AG09309 (cell line): ENCODE results near the gene FGF11.
"Not testable (repeated sequence)": the region's sequence is repeated elsewhere in the genome, so short reads cannot be mapped to it uniquely, and the experiment has no call there.

Source experiments
- DNase-seq: peaks from one replicate; pipeline ENCODE4 v3.0.0-alpha.2; 2010; ENCODE audit warnings: low read depth
- H3K4me3 ChIP-seq: 2 replicates; pipeline ENCODE4 v1.5.1; 2011; ENCODE audit warnings: mild to moderate bottlenecking, low read depth, low read length, moderate library complexity; ENCODE audit not compliant: control insufficient read depth
- TF ChIP-seq, protein P1 (sequence below): IDR thresholded peaks from 2 replicates; pipeline ENCODE4 v1.5.1; 2011; ENCODE audit warnings: mild to moderate bottlenecking, low read depth, low read length, inconsistent platforms; ENCODE audit not compliant: insufficient read depth, control insufficient read depth; ENCODE audit errors: missing control alignments

The FGF11 gene

DNA sequence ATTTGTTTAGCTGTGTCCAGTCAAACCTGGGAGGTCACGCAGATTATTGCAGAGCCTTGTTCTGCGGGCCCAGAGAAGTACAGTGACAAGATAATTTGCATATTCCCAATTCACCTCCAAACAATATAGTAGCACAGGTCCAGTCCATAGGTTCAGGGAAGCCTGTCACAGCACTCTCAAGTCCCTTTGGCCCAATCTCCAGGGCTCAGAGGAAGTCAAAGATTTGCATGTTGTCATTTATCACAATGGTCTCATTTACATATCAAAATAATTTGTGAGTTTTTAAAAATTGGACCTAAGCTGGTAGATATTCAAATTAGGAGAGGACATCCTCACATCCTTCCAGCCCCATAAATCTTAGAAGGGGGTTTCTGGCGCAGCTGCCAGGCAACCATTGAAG, 28.2 kb downstream of the FGF11 start:
- no peak overlapping the region for H3K4me3 ChIP-seq
- DNase-seq, result no peak
- TF ChIP-seq, protein P1, sequence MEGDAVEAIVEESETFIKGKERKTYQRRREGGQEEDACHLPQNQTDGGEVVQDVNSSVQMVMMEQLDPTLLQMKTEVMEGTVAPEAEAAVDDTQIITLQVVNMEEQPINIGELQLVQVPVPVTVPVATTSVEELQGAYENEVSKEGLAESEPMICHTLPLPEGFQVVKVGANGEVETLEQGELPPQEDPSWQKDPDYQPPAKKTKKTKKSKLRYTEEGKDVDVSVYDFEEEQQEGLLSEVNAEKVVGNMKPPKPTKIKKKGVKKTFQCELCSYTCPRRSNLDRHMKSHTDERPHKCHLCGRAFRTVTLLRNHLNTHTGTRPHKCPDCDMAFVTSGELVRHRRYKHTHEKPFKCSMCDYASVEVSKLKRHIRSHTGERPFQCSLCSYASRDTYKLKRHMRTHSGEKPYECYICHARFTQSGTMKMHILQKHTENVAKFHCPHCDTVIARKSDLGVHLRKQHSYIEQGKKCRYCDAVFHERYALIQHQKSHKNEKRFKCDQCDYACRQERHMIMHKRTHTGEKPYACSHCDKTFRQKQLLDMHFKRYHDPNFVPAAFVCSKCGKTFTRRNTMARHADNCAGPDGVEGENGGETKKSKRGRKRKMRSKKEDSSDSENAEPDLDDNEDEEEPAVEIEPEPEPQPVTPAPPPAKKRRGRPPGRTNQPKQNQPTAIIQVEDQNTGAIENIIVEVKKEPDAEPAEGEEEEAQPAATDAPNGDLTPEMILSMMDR, result no peak

DNA sequence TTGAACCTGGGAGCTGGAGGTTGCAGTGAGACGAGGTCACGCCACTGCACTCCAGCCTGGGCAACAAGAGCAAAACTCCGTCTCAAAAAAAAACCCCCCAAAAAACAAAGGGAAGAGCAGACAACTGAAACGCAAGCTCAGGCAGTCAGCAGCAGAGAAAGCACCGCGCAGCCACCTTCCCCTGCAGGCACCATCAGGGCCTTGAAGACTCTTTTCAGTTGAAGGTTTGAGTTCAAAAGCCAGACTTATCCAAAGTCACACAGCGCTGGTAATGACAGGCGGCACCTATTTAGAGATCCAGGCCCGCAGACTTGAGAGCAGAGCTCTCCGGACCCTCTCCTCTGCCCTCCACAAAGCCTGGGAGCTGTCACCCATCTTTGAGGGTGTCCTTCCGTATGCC, 29.0 kb downstream of the FGF11 start:
- DNase-seq, result no peak
- no peak overlapping the region for H3K4me3 ChIP-seq
- TF ChIP-seq, protein P1, result no peak

DNA sequence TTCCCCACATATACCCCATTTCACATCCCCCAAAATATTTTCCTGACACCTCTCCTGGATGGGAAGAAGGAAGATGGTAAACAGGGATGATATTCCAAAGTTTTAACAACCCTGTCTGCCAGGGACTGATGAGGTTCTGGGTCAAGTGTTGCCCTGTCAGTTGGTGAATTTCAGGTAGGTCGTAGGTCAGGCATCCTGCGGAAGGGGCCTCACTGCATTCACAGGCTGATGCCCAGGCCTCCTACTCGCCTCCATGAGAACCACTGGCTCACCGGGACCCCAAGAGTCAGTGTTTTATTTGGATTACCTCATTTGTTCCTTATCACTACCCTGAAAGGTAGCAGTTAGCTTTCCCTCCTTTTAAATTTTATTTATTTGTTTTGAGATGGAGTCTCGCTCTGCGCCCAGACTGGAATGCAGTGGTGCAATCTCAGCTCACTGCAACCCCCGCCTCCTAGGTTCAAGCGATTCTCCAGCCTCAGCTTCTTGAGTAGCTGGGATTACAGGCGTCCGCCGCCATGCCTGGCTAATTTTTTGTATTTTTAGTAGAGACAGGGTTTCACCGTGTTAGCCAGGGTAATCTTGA, 29.6 kb downstream of the FGF11 start:
- DNase-seq, result no peak
- TF ChIP-seq, protein P1, result no peak
- no peak overlapping the region for H3K4me3 ChIP-seq

DNA sequence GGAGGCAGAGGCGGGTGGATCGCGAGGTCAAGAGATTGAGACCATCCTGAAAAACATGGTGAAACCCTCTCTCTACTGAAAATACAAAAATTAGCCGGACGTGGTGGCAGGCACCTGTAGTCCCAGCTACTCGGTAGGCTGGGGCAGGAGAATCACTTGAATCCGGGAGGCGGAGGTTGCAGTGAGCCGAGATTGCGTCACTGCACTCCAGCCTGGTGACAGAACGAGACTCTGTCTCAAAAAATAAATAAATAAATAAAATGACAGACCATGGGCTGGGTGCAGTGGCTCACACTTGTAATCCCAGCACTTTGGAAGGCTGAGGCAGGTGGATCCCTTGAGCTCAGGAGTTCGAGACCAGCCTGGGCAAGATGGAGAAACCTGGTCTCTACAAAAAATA, 30.5 kb downstream of the FGF11 start:
- not testable (repeated sequence) for H3K4me3 ChIP-seq, DNase-seq

DNA sequence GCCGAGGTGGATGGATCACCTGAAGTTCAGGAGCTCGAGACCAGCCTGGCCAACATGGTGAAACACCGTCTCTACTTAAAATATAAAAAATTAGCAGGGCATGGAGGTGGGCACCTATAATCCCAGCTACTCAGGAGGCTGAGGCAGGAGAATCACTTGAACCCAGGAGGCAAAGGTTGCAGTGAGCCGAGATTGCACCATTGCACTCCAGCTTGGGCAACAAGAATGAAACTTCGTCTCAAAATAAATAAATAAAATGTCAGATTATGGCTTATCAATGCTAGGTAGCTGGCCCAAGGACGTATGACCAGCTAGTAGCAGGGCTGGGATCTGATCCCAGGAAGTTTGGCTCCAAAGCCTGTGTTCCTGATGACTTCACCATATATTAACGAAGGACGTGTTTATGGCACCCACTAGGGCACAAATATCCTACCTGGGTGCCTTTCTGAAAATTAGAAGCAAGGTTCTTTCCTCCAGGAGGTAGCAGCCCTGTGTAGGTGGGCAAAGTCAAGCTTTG, 31.2 kb downstream of the FGF11 start:
- not testable (repeated sequence) for H3K4me3 ChIP-seq, DNase-seq

DNA sequence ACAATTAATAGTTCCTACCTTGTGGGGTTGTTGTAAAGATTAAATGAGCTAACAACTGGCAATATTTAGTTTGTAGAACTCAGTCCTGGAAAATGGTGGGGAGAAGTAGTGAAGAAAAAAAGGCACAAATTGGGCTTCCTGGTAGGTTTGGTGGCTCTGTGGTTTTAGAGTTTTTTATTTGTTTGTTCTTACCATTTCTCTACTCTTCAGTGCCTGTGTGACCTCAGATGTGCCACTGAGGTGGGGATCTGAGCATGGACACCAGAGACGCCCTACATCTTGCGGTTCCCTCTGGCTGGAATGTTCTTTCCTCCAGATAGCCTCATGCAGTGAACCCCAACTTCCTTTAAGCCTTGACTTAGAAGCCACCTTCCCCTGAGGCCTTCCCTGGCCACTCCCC, 32.4 kb downstream of the FGF11 start:
- DNase-seq, result no peak
- TF ChIP-seq, protein P1, result no peak
- H3K4me3 ChIP-seq, result no peak overlapping the region

DNA sequence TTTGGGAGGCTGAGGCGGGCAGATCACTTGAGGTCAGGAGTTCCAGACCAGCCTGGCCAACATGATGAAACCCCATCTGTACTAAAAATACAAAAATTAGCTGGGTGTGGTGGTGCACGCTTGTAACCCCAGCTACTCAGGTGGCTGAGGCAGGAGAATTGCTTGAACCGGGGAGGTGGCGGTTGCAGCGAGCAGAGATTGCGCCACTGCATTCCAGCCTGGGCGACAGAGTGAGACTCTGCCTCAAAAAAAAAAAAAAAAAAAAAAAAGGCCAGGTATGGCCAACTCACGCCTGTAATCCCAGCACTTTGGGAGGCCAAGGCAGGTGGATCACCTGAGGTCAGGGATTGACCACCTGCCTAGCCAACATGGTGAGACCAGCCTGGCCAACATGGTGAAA, 35.5 kb downstream of the FGF11 start:
- H3K4me3 ChIP-seq, DNase-seq: not testable (repeated sequence)

DNA sequence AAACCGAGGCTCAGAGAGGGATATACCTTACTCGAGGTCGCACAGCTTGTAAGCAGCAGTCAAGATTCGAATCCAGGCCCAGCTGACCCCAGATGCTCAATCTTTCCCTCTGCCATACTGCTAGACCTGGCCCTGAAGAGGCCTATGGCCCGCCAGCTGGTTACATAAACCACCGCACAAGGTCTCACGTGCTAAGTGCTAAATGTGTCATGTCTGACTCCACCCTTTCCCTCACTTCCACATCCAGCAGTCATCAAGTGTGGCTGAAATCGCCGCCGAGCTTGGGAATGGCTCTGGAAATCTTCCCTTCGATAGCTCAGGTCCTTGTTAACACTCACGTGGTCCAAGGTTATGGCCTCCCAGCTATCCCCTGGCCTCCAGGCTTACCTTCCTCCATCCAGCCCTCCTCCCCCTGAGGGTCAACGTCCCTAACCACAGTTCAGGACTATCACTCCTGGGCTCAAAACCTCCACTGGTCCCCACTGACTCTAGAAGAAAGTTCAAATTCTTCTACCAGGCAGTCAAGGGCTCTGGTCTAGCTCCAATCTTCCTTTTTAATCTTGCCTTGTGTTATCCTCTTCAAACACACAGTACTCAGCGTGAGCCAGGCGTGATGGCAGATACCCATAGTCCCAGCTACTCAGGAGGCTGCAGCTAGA, 36.6 kb downstream of the FGF11 start:
- no peak overlapping the region for H3K4me3 ChIP-seq
- TF ChIP-seq, protein P1, result no peak
- DNase-seq, result no peak
